Kidney (tissue), 14 donors: Measurements from ENCODE around the gene NANOGP8. TPM values are rescaled to one million over a fixed set of nuclear protein-coding genes. Genes with fewer than 3 reads are reported as not detected.

ENCODE experiments used
- DNase-seq, 5 donors: peaks; one replicate each; pipeline ENCODE4 v3.0.0-alpha.2; 2013 to 2020
- FAIRE-seq: peaks from 2 replicates; lab custom pipeline; 2012; peaks lifted over from hg19 to GRCh38; lab: Jason Lieb, UNC
- H3K27ac ChIP-seq, 2 donors: one replicate each; pipeline ENCODE4 v1.7.0; 2013; ENCODE audit warnings: low read depth in 2 of 2, low read length in 2 of 2, inconsistent platforms in 1 of 2
- H3K27me3 ChIP-seq: one replicate; pipeline ENCODE4 v1.7.1; 2013; ENCODE audit warnings: low read length, inconsistent platforms; ENCODE audit not compliant: control insufficient read depth, insufficient read depth
- H3K36me3 ChIP-seq, 3 donors: one replicate each; pipeline versions ENCODE4 v1.7.0 to v1.7.1; 2013; ENCODE audit warnings: low read length in 3 of 3, control low read depth in 1 of 3, inconsistent platforms in 1 of 3; ENCODE audit not compliant: insufficient read depth in 3 of 3, control insufficient read depth in 2 of 3
- H3K4me1 ChIP-seq, 3 donors: one replicate each; pipeline versions ENCODE4 v1.7.0 to v1.7.1; 2013; ENCODE audit warnings: low read length in 3 of 3, inconsistent platforms in 1 of 3, low read depth in 1 of 3; ENCODE audit not compliant: control insufficient read depth in 2 of 3, insufficient read depth in 2 of 3
- H3K4me3 ChIP-seq, 3 donors: one replicate each; pipeline versions ENCODE4 v1.7.0 to v1.8.1; 2013; ENCODE audit warnings: low read length in 3 of 3, control low read depth in 1 of 3, inconsistent platforms in 1 of 3
- H3K9ac ChIP-seq, 3 donors: one replicate each; pipeline versions ENCODE4 v1.7.0 to v1.7.1; 2013; ENCODE audit warnings: low read length in 3 of 3, control low read depth in 1 of 3, inconsistent platforms in 1 of 3
- H3K9me3 ChIP-seq, 3 donors: one replicate each; pipeline versions ENCODE4 v1.7.0 to v1.7.1; 2013; ENCODE audit warnings: low read length in 3 of 3, control low read depth in 1 of 3, inconsistent platforms in 1 of 3; ENCODE audit not compliant: control insufficient read depth in 2 of 3, insufficient read depth in 1 of 3
- intact Hi-C: fragments of 100-400 bp; cut with DNase I; formaldehyde crosslinking; loops from one replicate; pipeline ENCODE4 v1.11.1; 2022
- polyA plus RNA-seq: library from polyadenylated mRNA; stranded (reverse); fragments of 350-450 nt; fragmentation: Illumina TruSeq; extraction: RNeasy Lipid Tissue Mini Kit (QIAGEN cat#74804); gene quantifications from one replicate; pipeline ENCODE4 v1.2.3, GENCODE V29; 2014; ENCODE audit warnings: low read depth, low replicate concordance; ENCODE audit not compliant: insufficient read depth
- total RNA-seq: library from RNA; stranded (reverse); fragmentation: NEBNext Ultra II Directional; extraction: Animal tissue kit (Norgen Biotek cat#: 25700); gene quantifications from one replicate; pipeline ENCODE4 v1.2.1, GENCODE V29; 2021
- TF ChIP-seq, protein P1 (sequence below): IDR thresholded peaks from 3 replicates; pipeline ENCODE4 v1.5.1; 2012; ENCODE audit warnings: mild to moderate bottlenecking, moderate library complexity, borderline replicate concordance; ENCODE audit not compliant: insufficient read depth; ENCODE audit errors: extremely low read depth
- donor health status: control.
- donor health status: control.
- donor health status: control.
- donor health status: control.
- donor health status: control.
- donor health status: DM: yes; HTN: yes; CAD: no.
- donor health status: Normal renal cell carcinoma (clear cell type).

NANOGP8 gene
- total and polyA plus RNA-seq, 2 donors from 2014 or later, result 1.3 TPM; not detected in 1

- Histone ChIP-seq H3K36me3 (no peaks in the 10 kb centered on the region), H3K27ac (no peak overlapping the region), H3K4me1 (no peaks in the 10 kb centered on the region), H3K9me3 (no peaks in the 10 kb centered on the region), H3K27me3 (no peaks in the 10 kb centered on the region), H3K9ac (no peak overlapping the region), H3K4me3 (no peak overlapping the region)
- no peak for FAIRE-seq
- DNase-seq, result peak in 3 of 5 donors; percentile 59 to 78 (median 74)
- TF ChIP-seq, protein P1, sequence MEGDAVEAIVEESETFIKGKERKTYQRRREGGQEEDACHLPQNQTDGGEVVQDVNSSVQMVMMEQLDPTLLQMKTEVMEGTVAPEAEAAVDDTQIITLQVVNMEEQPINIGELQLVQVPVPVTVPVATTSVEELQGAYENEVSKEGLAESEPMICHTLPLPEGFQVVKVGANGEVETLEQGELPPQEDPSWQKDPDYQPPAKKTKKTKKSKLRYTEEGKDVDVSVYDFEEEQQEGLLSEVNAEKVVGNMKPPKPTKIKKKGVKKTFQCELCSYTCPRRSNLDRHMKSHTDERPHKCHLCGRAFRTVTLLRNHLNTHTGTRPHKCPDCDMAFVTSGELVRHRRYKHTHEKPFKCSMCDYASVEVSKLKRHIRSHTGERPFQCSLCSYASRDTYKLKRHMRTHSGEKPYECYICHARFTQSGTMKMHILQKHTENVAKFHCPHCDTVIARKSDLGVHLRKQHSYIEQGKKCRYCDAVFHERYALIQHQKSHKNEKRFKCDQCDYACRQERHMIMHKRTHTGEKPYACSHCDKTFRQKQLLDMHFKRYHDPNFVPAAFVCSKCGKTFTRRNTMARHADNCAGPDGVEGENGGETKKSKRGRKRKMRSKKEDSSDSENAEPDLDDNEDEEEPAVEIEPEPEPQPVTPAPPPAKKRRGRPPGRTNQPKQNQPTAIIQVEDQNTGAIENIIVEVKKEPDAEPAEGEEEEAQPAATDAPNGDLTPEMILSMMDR, result peak; percentile 88
- intact Hi-C loops, result no loop called here
Measured at GRCh38 chr15:35078221-35078915, 6.7 kb downstream of the NANOGP8 start.

GRCh38 chr15:35071106-35071505, 14.0 kb downstream of the NANOGP8 start:
- Histone ChIP-seq H3K4me1 (no peaks in the 10 kb centered on the region), H3K4me3 (no peak overlapping the region), H3K27ac (no peak overlapping the region), H3K27me3 (no peaks in the 10 kb centered on the region), H3K9ac (no peak overlapping the region), H3K36me3 (no peaks in the 10 kb centered on the region), H3K9me3 (no peaks in the 10 kb centered on the region)
- no peak for FAIRE-seq
- TF ChIP-seq, protein P1, result no peak
- no peak for DNase-seq
- intact Hi-C loops, result no loop called here

- H3K27ac ChIP-seq, result no peak overlapping the region
- FAIRE-seq (no peak), DNase-seq (peak in 1 of 5 donors; percentile 64)
- H3K36me3 ChIP-seq, result no peaks in the 10 kb centered on the region
- H3K27me3 ChIP-seq, result no peaks in the 10 kb centered on the region
- TF ChIP-seq, protein P1, result no peak
- H3K4me1 ChIP-seq, result no peaks in the 10 kb centered on the region
- intact Hi-C loops, result no loop called here
- H3K9me3 ChIP-seq, result no peaks in the 10 kb centered on the region
- H3K4me3 ChIP-seq, result no peak overlapping the region
- H3K9ac ChIP-seq, result no peak overlapping the region
Measured at GRCh38 chr15:35068846-35069475, 16.1 kb downstream of the NANOGP8 start.
